ENCODE measurements around the gene LMX1B. TPM values are rescaled to one million over a fixed set of nuclear protein-coding genes. Genes with fewer than 3 reads are reported as not detected.

Gene LMX1B
- total RNA-seq, 1 experiment from 2014 or later: 12.4 TPM

DNA sequence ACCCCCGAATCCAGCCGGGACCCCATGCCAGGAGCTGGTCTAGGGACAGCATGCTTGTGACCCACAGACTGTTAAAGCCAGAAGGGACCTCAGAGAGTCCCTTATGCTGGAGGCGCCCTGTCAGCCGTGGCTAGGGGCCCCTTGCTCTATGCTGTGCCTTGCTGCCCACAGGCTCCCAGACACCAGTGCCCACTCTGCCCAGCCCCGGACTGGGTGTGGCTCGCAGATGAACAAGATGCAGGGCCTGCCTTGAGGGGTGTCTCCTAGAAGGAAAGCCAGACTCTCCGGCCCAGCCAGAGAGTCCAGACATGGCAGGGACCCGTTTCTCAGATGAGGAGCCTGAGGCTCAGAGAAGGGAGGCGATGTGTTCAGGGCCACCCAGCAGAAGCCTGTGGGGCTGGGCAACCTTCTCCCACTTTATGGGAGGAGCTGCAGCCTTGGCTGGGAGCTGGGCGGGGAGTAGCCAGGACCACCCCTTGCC, 85.7 kb downstream of the LMX1B start (continued):
- TF ChIP-seq, protein P1, sequence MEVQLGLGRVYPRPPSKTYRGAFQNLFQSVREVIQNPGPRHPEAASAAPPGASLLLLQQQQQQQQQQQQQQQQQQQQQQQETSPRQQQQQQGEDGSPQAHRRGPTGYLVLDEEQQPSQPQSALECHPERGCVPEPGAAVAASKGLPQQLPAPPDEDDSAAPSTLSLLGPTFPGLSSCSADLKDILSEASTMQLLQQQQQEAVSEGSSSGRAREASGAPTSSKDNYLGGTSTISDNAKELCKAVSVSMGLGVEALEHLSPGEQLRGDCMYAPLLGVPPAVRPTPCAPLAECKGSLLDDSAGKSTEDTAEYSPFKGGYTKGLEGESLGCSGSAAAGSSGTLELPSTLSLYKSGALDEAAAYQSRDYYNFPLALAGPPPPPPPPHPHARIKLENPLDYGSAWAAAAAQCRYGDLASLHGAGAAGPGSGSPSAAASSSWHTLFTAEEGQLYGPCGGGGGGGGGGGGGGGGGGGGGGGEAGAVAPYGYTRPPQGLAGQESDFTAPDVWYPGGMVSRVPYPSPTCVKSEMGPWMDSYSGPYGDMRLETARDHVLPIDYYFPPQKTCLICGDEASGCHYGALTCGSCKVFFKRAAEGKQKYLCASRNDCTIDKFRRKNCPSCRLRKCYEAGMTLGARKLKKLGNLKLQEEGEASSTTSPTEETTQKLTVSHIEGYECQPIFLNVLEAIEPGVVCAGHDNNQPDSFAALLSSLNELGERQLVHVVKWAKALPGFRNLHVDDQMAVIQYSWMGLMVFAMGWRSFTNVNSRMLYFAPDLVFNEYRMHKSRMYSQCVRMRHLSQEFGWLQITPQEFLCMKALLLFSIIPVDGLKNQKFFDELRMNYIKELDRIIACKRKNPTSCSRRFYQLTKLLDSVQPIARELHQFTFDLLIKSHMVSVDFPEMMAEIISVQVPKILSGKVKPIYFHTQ (CRISPR knock-in tag; IDR thresholded peaks at IDR 0.05): no peak
- TF ChIP-seq SMAD4 (CRISPR knock-in tag; IDR thresholded peaks at IDR 0.05): no peak
- no peak for TF ChIP-seq NFE2L1 (CRISPR knock-in tag; IDR thresholded peaks at IDR 0.05)
- no peak for TF ChIP-seq JUN (CRISPR knock-in tag; IDR thresholded peaks at IDR 0.05)

DNA sequence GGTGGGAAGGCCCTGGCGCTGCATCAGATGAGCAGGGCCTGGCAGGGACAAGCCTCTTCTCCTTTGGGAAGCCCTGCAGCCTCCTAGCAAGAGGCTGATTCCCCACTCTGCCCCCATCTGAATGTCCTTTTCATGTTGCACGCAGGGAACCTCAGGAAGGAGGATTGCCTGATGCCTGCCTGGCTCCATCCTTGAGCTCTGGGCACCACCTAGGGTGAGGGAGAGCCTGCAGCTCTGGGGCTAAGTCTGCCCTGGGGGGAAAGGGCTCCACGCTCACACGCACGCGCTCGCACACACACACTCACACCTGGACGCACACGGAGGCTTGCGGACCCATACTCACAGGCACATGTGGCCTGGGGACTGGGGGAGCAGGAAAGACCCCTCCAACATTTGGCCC, 86.6 kb downstream of the LMX1B start:
- H3K27ac Mint-ChIP-seq: no peak overlapping the region
- no peaks in the 10 kb centered on the region for H3K36me3 Mint-ChIP-seq
- H3K4me3 Mint-ChIP-seq: no peak overlapping the region
- no peaks in the 10 kb centered on the region for H3K9me3 Mint-ChIP-seq
- peaks cover 45% of the 10 kb centered on the region for H3K27me3 Mint-ChIP-seq (ENCODE audit: low read depth)
- ChIA-PET POLR2A (no interaction called here), CTCF (interaction anchor here (0.8 to 16.1 kb wide), 5 partner anchors 10 to 137 kb away, joined by 3 to 734 read pairs (median 3); no protein-coding TSS in a partner anchor)
- DNase-seq (ENCODE audit: low spot score): peak; percentile 3
- ATAC-seq: no peak
- peaks cover 10% of the 10 kb centered on the region for H3K4me1 Mint-ChIP-seq
- TF ChIP-seq RELA (CRISPR knock-in tag; IDR thresholded peaks at IDR 0.05; ENCODE audit: borderline replicate concordance) (no peak), NFE2L1 (CRISPR knock-in tag; IDR thresholded peaks at IDR 0.05) (no peak), SP1 (CRISPR knock-in tag; conservative IDR thresholded peaks at IDR 0.05) (no peak), ZNF317 (CRISPR knock-in tag; IDR thresholded peaks at IDR 0.05; ENCODE audit: borderline replicate concordance, low read depth) (no peak), ZBTB21 (CRISPR knock-in tag; IDR thresholded peaks at IDR 0.05; ENCODE audit: borderline replicate concordance) (no peak), ELF4 (CRISPR knock-in tag; IDR thresholded peaks at IDR 0.05; ENCODE audit: low read depth) (no peak), FOXK1 (CRISPR knock-in tag; IDR thresholded peaks at IDR 0.05) (no peak), JUN (CRISPR knock-in tag; IDR thresholded peaks at IDR 0.05) (no peak), ZNF232 (CRISPR knock-in tag; IDR thresholded peaks at IDR 0.05) (no peak), ZNF121 (CRISPR knock-in tag; IDR thresholded peaks at IDR 0.05) (no peak)
- TF ChIP-seq, protein P1 (CRISPR knock-in tag; IDR thresholded peaks at IDR 0.05): no peak
- TF ChIP-seq, protein P2, sequence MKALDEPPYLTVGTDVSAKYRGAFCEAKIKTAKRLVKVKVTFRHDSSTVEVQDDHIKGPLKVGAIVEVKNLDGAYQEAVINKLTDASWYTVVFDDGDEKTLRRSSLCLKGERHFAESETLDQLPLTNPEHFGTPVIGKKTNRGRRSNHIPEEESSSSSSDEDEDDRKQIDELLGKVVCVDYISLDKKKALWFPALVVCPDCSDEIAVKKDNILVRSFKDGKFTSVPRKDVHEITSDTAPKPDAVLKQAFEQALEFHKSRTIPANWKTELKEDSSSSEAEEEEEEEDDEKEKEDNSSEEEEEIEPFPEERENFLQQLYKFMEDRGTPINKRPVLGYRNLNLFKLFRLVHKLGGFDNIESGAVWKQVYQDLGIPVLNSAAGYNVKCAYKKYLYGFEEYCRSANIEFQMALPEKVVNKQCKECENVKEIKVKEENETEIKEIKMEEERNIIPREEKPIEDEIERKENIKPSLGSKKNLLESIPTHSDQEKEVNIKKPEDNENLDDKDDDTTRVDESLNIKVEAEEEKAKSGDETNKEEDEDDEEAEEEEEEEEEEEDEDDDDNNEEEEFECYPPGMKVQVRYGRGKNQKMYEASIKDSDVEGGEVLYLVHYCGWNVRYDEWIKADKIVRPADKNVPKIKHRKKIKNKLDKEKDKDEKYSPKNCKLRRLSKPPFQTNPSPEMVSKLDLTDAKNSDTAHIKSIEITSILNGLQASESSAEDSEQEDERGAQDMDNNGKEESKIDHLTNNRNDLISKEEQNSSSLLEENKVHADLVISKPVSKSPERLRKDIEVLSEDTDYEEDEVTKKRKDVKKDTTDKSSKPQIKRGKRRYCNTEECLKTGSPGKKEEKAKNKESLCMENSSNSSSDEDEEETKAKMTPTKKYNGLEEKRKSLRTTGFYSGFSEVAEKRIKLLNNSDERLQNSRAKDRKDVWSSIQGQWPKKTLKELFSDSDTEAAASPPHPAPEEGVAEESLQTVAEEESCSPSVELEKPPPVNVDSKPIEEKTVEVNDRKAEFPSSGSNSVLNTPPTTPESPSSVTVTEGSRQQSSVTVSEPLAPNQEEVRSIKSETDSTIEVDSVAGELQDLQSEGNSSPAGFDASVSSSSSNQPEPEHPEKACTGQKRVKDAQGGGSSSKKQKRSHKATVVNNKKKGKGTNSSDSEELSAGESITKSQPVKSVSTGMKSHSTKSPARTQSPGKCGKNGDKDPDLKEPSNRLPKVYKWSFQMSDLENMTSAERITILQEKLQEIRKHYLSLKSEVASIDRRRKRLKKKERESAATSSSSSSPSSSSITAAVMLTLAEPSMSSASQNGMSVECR (CRISPR knock-in tag; IDR thresholded peaks at IDR 0.05; ENCODE audit: borderline replicate concordance): no peak
- TF ChIP-seq, protein P3, sequence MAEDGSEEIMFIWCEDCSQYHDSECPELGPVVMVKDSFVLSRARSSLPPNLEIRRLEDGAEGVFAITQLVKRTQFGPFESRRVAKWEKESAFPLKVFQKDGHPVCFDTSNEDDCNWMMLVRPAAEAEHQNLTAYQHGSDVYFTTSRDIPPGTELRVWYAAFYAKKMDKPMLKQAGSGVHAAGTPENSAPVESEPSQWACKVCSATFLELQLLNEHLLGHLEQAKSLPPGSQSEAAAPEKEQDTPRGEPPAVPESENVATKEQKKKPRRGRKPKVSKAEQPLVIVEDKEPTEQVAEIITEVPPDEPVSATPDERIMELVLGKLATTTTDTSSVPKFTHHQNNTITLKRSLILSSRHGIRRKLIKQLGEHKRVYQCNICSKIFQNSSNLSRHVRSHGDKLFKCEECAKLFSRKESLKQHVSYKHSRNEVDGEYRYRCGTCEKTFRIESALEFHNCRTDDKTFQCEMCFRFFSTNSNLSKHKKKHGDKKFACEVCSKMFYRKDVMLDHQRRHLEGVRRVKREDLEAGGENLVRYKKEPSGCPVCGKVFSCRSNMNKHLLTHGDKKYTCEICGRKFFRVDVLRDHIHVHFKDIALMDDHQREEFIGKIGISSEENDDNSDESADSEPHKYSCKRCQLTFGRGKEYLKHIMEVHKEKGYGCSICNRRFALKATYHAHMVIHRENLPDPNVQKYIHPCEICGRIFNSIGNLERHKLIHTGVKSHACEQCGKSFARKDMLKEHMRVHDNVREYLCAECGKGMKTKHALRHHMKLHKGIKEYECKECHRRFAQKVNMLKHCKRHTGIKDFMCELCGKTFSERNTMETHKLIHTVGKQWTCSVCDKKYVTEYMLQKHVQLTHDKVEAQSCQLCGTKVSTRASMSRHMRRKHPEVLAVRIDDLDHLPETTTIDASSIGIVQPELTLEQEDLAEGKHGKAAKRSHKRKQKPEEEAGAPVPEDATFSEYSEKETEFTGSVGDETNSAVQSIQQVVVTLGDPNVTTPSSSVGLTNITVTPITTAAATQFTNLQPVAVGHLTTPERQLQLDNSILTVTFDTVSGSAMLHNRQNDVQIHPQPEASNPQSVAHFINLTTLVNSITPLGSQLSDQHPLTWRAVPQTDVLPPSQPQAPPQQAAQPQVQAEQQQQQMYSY (CRISPR knock-in tag; IDR thresholded peaks at IDR 0.05): no peak
- TF ChIP-seq, protein P4, sequence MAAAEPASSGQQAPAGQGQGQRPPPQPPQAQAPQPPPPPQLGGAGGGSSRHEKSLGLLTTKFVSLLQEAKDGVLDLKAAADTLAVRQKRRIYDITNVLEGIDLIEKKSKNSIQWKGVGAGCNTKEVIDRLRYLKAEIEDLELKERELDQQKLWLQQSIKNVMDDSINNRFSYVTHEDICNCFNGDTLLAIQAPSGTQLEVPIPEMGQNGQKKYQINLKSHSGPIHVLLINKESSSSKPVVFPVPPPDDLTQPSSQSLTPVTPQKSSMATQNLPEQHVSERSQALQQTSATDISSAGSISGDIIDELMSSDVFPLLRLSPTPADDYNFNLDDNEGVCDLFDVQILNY (CRISPR knock-in tag; IDR thresholded peaks at IDR 0.05): no peak
- TF ChIP-seq, protein P5, sequence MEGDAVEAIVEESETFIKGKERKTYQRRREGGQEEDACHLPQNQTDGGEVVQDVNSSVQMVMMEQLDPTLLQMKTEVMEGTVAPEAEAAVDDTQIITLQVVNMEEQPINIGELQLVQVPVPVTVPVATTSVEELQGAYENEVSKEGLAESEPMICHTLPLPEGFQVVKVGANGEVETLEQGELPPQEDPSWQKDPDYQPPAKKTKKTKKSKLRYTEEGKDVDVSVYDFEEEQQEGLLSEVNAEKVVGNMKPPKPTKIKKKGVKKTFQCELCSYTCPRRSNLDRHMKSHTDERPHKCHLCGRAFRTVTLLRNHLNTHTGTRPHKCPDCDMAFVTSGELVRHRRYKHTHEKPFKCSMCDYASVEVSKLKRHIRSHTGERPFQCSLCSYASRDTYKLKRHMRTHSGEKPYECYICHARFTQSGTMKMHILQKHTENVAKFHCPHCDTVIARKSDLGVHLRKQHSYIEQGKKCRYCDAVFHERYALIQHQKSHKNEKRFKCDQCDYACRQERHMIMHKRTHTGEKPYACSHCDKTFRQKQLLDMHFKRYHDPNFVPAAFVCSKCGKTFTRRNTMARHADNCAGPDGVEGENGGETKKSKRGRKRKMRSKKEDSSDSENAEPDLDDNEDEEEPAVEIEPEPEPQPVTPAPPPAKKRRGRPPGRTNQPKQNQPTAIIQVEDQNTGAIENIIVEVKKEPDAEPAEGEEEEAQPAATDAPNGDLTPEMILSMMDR (IDR thresholded peaks at IDR 0.05): no peak
- TF ChIP-seq, protein P6, sequence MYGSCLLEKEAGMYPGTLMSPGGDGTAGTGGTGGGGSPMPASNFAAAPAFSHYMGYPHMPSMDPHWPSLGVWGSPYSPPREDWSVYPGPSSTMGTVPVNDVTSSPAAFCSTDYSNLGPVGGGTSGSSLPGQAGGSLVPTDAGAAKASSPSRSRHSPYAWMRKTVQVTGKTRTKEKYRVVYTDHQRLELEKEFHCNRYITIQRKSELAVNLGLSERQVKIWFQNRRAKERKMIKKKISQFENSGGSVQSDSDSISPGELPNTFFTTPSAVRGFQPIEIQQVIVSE (CRISPR knock-in tag; IDR thresholded peaks at IDR 0.05; ENCODE audit: borderline replicate concordance): no peak

Data from WTC11 (cell line).